GM12892 (cell line): ENCODE measurements around the gene TEX36.

Source experiments
- POLR2A ChIP-seq: IDR thresholded peaks from 2 replicates; pipeline ENCODE4 v1.6.1; 2011; ENCODE audit warnings: low read depth, low read length, control low read depth
- POLR2AphosphoS5 ChIP-seq: IDR thresholded peaks from 2 replicates; pipeline ENCODE4 v1.6.1; 2011; ENCODE audit warnings: low read depth, low read length, control low read depth

GRCh38 chr10:125637496-125637895, 45.5 kb downstream of the TEX36 start:
- TF ChIP-seq POLR2A, result no peak
- no peak for TF ChIP-seq POLR2AphosphoS5
